PC-9 (cell line): Measurements from ENCODE around the gene EOGT. TPM values are rescaled to one million over a fixed set of nuclear protein-coding genes. Genes with fewer than 3 reads are reported as not detected.

ENCODE experiments used
- BruUV-seq: library from RNA; stranded (reverse); fragments of 400-500 nt; replicated peaks from 2 replicates; lab custom pipeline; 2021; lab: Mats Ljungman, UMichigan
- CTCF ChIA-PET: fragments of 300-600 bp; sonication (Branson Sonifier 250); formaldehyde crosslinking; loops from one replicate; lab custom pipeline; 2022; ENCODE audit warnings: antibody characterized with exemption; lab: Charles Lee
- POLR2A ChIA-PET: fragments of 300-600 bp; sonication (Branson Sonifier 250); formaldehyde crosslinking; loops from one replicate; lab custom pipeline; 2022; ENCODE audit warnings: antibody characterized with exemption; ENCODE audit not compliant: unreplicated experiment; lab: Charles Lee
- DNase-seq, 2 experiments: peaks; one replicate each; pipeline versions ENCODE4 v3.0.0 to v3.0.0-alpha.2; 2015 to 2022; ENCODE audit warnings: mixed read lengths in 1 of 2
- H2AFZ ChIP-seq: fragments of 200-600 bp; sonication (generic); 2 replicates; pipeline ENCODE4 v1.8.1; 2017; ENCODE audit warnings: antibody characterized with exemption
- H3F3A ChIP-seq: fragments of 200-600 bp; sonication (generic); 2 replicates; pipeline ENCODE4 v1.8.1; 2017; ENCODE audit warnings: antibody characterized with exemption, mild to moderate bottlenecking, low read depth; ENCODE audit not compliant: insufficient read depth
- H3K27ac ChIP-seq: fragments of 200-600 bp; sonication (generic); 2 replicates; pipeline ENCODE4 v1.6.1; 2016; ENCODE audit warnings: mixed run types
- H3K27me3 ChIP-seq: fragments of 200-600 bp; sonication (generic); 2 replicates; pipeline ENCODE4 v1.6.1; 2016; ENCODE audit warnings: low read depth, mixed run types; ENCODE audit not compliant: insufficient read depth
- H3K36me3 ChIP-seq: fragments of 200-600 bp; sonication (generic); 2 replicates; pipeline ENCODE4 v1.6.1; 2016; ENCODE audit warnings: low read depth, mixed run types
- H3K4me1 ChIP-seq: fragments of 200-600 bp; sonication (generic); replicated peaks from 2 replicates; pipeline ENCODE4 v1.6.1; 2016; ENCODE audit warnings: mixed run types; ENCODE audit not compliant: insufficient read depth
- H3K4me2 ChIP-seq: fragments of 200-600 bp; sonication (generic); 2 replicates; pipeline ENCODE4 v1.6.1; 2017; ENCODE audit warnings: mixed run types
- H3K4me3 ChIP-seq: fragments of 200-600 bp; sonication (generic); 2 replicates; pipeline ENCODE4 v1.6.1; 2016; ENCODE audit warnings: mixed run types
- H3K79me2 ChIP-seq: fragments of 200-600 bp; sonication (generic); 2 replicates; pipeline ENCODE4 v1.6.1; 2017; ENCODE audit warnings: low read depth, mixed run types
- H3K9me2 ChIP-seq: fragments of 200-600 bp; sonication (generic); 2 replicates; pipeline ENCODE4 v1.8.1; 2017; ENCODE audit warnings: mild to moderate bottlenecking; ENCODE audit not compliant: insufficient read depth
- H3K9me3 ChIP-seq: fragments of 200-600 bp; sonication (generic); 2 replicates; pipeline ENCODE4 v1.8.1; 2016; ENCODE audit warnings: low read depth; ENCODE audit not compliant: insufficient read depth
- H4K20me1 ChIP-seq: fragments of 200-600 bp; sonication (generic); 2 replicates; pipeline ENCODE4 v1.8.1; 2017; ENCODE audit not compliant: insufficient read depth
- CTCF ChIP-seq: fragments of 200-600 bp; sonication (generic); conservative IDR thresholded peaks from 2 replicates; pipeline ENCODE4 v1.6.1; 2017; ENCODE audit warnings: mixed run types, antibody characterized with exemption, mild to moderate bottlenecking, moderate library complexity
- EZH2 ChIP-seq: fragments of 200-600 bp; sonication (generic); IDR thresholded peaks from 2 replicates; pipeline ENCODE4 v1.8.0; 2017; ENCODE audit warnings: antibody characterized with exemption, low read depth
- intact Hi-C: fragments of 100-400 bp; cut with micrococcal nuclease; formaldehyde crosslinking; loops from one replicate; pipeline ENCODE4 v1.10.0; 2022; ENCODE audit not compliant: unreplicated experiment
- total RNA-seq: library from RNA; stranded (reverse); gene quantifications from 2 replicates; pipeline ENCODE4 v1.2.3, GENCODE V29; 2021

Gene EOGT
- total RNA-seq, 1 experiment from 2014 or later, result 11.0 TPM

DNA sequence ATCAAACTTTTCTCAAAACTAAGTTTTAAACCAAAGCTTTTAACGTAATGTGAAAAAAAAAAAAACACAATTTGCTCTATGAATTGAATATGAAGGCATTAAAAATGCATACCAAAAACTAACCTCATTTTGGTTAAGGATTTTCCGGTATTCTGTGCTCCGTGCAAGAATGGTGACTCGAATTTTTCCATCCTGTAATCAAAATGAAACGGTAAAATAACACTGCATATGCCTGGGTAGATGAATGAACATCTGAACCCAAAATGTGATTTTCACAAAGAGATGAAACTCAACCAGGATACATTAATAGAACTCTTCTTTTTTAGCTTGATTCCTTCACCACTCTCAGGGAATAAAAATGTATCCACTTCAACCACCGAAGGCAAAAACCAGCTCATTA, 26.2 kb downstream of the EOGT start:
- Histone ChIP-seq H3K4me1 (no peaks in the 10 kb centered on the region), H3K79me2 (no peaks in the 10 kb centered on the region), H3F3A (no peaks in the 10 kb centered on the region), H3K4me2 (no peak overlapping the region), H2AFZ (no peak overlapping the region), H3K27ac (no peak overlapping the region), H4K20me1 (no peaks in the 10 kb centered on the region), H3K4me3 (no peak overlapping the region), H3K9me3 (no peaks in the 10 kb centered on the region), H3K27me3 (no peaks in the 10 kb centered on the region), H3K9me2 (no peaks in the 10 kb centered on the region), H3K36me3 (no peaks in the 10 kb centered on the region)
- TF ChIP-seq EZH2 (no peak), CTCF (no peak)
- POLR2A ChIA-PET, result no interaction called here
- intact Hi-C loops, result no loop called here
- CTCF ChIA-PET, result no interaction called here
- BruUV-seq, result no TSS peak
- DNase-seq, result no peak

GRCh38 chr3:68986496-68987208, 26.8 kb downstream of the EOGT start:
- Histone ChIP-seq H3K4me2 (no peak overlapping the region), H2AFZ (no peak overlapping the region), H3K4me1 (no peaks in the 10 kb centered on the region), H4K20me1 (no peaks in the 10 kb centered on the region), H3K4me3 (no peak overlapping the region), H3K79me2 (no peaks in the 10 kb centered on the region), H3K27ac (no peak overlapping the region), H3F3A (no peaks in the 10 kb centered on the region), H3K36me3 (no peaks in the 10 kb centered on the region), H3K9me3 (no peaks in the 10 kb centered on the region), H3K9me2 (no peaks in the 10 kb centered on the region), H3K27me3 (no peaks in the 10 kb centered on the region)
- intact Hi-C loops, result no loop called here
- TF ChIP-seq CTCF, result no peak
- no peak for TF ChIP-seq EZH2
- no TSS peak for BruUV-seq
- no peak for DNase-seq
- ChIA-PET CTCF (no interaction called here), POLR2A (no interaction called here)

DNA sequence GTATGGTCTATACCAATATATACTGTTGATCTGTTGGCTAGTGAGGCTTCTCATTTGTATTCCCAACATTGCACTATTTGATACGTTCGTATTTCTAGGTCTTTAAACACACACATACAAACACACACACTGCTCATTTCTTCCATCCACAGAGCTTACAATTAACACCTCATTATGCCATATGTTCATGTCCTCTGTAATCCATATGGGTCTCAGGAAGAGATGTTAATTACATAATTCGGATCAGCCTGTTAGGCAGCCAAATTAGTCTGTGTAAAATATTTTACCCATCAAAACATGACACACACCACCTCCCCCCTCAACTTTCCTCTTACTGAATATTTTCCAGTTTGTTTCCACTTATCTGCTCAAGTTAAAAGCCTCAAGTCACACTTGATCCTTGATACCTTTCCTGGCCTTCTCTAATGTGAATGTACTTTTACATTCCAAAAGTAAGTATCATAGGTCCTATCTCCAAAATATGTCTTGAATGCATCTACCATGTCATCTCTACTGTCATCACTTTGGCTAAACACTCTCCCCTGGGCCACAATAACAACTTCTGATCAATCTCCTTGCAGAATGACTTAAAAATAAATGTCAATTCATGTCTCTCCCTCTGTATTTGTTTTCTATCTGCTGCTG, 28.2 kb downstream of the EOGT start:
- Histone ChIP-seq H3K79me2 (no peaks in the 10 kb centered on the region), H3K9me3 (no peaks in the 10 kb centered on the region), H3K9me2 (no peaks in the 10 kb centered on the region), H3K4me2 (no peak overlapping the region), H3K36me3 (no peaks in the 10 kb centered on the region), H3F3A (no peaks in the 10 kb centered on the region), H3K4me3 (no peak overlapping the region), H3K4me1 (no peaks in the 10 kb centered on the region), H2AFZ (no peak overlapping the region), H3K27me3 (no peaks in the 10 kb centered on the region), H4K20me1 (no peaks in the 10 kb centered on the region), H3K27ac (no peak overlapping the region)
- no TSS peak for BruUV-seq
- ChIA-PET POLR2A (no interaction called here), CTCF (no interaction called here)
- no peak for DNase-seq
- TF ChIP-seq EZH2 (no peak), CTCF (no peak)
- intact Hi-C loops, result no loop called here
